ENCODE data around the gene HOXB2. TPM values are rescaled to one million over a fixed set of nuclear protein-coding genes. Genes with fewer than 3 reads are reported as not detected.

Gene HOXB2
- total RNA-seq, 1 experiment from 2014 or later, result 34.5 TPM

DNA sequence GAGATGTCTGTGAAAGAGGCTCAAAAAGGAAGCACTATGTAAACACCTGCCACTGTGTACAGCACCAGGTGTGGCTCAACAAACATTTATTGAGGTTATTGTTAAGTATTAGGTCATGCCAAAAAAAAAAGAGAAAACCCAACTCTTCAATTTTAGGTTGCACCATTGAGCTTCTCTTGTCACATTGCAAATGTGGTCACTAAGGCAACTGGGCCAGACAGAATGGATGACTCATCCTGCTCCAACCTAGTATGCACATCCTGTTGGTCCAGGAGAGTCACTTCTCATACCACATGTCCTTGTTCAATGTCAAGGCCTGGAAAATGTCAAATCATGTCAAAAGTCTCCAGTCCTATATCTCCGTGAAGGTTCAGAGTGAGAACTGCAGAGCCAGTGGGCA lies 39.1 kb downstream of the HOXB2 start:
- ChIA-PET CTCF (no interaction called here), POLR2A (ENCODE audit: low non-redundant PET) (no interaction called here)
- no TSS peak for BruUV-seq (replicated peaks)
- TF ChIP-seq EZH2 (IDR thresholded peaks at IDR 0.05; ENCODE audit: borderline replicate concordance, low read depth, low read length, poor library complexity, severe bottlenecking), result no peak
- TF ChIP-seq, protein P1, sequence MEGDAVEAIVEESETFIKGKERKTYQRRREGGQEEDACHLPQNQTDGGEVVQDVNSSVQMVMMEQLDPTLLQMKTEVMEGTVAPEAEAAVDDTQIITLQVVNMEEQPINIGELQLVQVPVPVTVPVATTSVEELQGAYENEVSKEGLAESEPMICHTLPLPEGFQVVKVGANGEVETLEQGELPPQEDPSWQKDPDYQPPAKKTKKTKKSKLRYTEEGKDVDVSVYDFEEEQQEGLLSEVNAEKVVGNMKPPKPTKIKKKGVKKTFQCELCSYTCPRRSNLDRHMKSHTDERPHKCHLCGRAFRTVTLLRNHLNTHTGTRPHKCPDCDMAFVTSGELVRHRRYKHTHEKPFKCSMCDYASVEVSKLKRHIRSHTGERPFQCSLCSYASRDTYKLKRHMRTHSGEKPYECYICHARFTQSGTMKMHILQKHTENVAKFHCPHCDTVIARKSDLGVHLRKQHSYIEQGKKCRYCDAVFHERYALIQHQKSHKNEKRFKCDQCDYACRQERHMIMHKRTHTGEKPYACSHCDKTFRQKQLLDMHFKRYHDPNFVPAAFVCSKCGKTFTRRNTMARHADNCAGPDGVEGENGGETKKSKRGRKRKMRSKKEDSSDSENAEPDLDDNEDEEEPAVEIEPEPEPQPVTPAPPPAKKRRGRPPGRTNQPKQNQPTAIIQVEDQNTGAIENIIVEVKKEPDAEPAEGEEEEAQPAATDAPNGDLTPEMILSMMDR (conservative IDR thresholded peaks at IDR 0.05; ENCODE audit: low read depth, low read length), result no peak
- Histone ChIP-seq H3K27me3 (replicated peaks; ENCODE audit: insufficient read depth, low read depth, low read length, poor library complexity) (no peaks in the 10 kb centered on the region), H3K9me3 (ENCODE audit: low read depth, low read length, poor library complexity, severe bottlenecking) (no peaks in the 10 kb centered on the region), H3K27ac (ENCODE audit: low read depth, low read length, poor library complexity, severe bottlenecking) (no peak overlapping the region), H3K36me3 (ENCODE audit: insufficient read depth, low read length, poor library complexity, severe bottlenecking) (no peaks in the 10 kb centered on the region), H3K4me3 (ENCODE audit: low read depth, low read length, poor library complexity, severe bottlenecking) (no peak overlapping the region), H3K4me1 (ENCODE audit: insufficient read depth, low read length, poor library complexity, severe bottlenecking) (no peaks in the 10 kb centered on the region)
- intact Hi-C loops (cut with micrococcal nuclease; ENCODE audit: unreplicated experiment), result no loop called here
- peak; percentile 55 for DNase-seq (ENCODE audit: low spot score)

DNA sequence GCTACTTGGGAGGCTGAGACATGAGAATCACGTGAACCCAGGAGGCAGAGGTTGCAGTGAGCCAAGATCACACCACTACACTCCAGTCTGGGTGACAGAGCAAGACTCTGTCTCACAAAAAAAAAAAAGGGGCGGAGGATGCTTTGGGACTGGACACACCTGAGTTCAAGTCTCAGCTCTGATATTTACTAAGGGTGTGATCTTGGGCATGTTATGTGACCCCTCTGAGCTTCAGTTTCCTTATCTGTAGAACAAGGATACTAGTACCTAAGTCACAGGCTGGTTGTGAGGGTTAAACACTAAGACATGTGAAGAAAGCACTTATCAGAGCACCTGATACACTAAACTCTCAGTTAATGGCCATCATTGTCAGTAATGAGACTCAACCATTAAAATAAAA lies 40.0 kb downstream of the HOXB2 start:
- ChIA-PET POLR2A (ENCODE audit: low non-redundant PET) (no interaction called here), CTCF (no interaction called here)
- H3K4me3 ChIP-seq (ENCODE audit: low read depth, low read length, poor library complexity, severe bottlenecking), result no peak overlapping the region
- no peak for DNase-seq (ENCODE audit: low spot score)
- H3K27me3 ChIP-seq (replicated peaks; ENCODE audit: insufficient read depth, low read depth, low read length, poor library complexity), result no peaks in the 10 kb centered on the region
- no peaks in the 10 kb centered on the region for H3K36me3 ChIP-seq (ENCODE audit: insufficient read depth, low read length, poor library complexity, severe bottlenecking)
- intact Hi-C loops (cut with micrococcal nuclease; ENCODE audit: unreplicated experiment), result no loop called here
- no peaks in the 10 kb centered on the region for H3K4me1 ChIP-seq (ENCODE audit: insufficient read depth, low read length, poor library complexity, severe bottlenecking)
- H3K9me3 ChIP-seq (ENCODE audit: low read depth, low read length, poor library complexity, severe bottlenecking), result no peaks in the 10 kb centered on the region
- H3K27ac ChIP-seq (ENCODE audit: low read depth, low read length, poor library complexity, severe bottlenecking), result no peak overlapping the region
- no TSS peak for BruUV-seq (replicated peaks)
- TF ChIP-seq, protein P1 (conservative IDR thresholded peaks at IDR 0.05; ENCODE audit: low read depth, low read length), result no peak
- no peak for TF ChIP-seq EZH2 (IDR thresholded peaks at IDR 0.05; ENCODE audit: borderline replicate concordance, low read depth, low read length, poor library complexity, severe bottlenecking)

DNA sequence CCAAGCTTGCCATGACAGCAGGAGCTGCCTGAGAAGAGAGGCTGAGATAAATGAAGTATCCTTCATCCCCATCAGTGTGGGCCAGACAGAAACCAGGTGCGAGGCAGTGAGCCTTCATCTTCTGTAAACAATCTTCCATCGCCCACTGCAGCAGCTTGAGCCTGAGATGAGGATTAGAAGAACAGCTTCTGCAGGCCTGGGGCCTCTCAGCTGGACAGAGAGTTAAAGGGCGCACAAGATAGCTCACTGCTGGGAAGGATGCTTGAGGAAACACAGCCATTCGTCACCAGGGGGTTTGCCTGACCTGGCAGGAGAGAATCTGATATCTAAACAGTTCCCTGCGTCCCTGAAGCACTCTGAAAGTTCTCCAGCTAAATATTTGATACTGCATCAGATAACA lies 41.2 kb downstream of the HOXB2 start:
- BruUV-seq (replicated peaks), result no TSS peak

More for the DNA sequence above, 41.2 kb downstream of the HOXB2 start:
- Histone ChIP-seq H3K4me3 (ENCODE audit: low read depth, low read length, poor library complexity, severe bottlenecking) (no peak overlapping the region), H3K36me3 (ENCODE audit: insufficient read depth, low read length, poor library complexity, severe bottlenecking) (no peaks in the 10 kb centered on the region), H3K27me3 (replicated peaks; ENCODE audit: insufficient read depth, low read depth, low read length, poor library complexity) (no peaks in the 10 kb centered on the region), H3K27ac (ENCODE audit: low read depth, low read length, poor library complexity, severe bottlenecking) (no peak overlapping the region), H3K4me1 (ENCODE audit: insufficient read depth, low read length, poor library complexity, severe bottlenecking) (no peaks in the 10 kb centered on the region), H3K9me3 (ENCODE audit: low read depth, low read length, poor library complexity, severe bottlenecking) (no peaks in the 10 kb centered on the region)
- POLR2A ChIA-PET (ENCODE audit: low non-redundant PET), result no interaction called here
- CTCF ChIA-PET, result no interaction called here
- DNase-seq (ENCODE audit: low spot score), result no peak
- intact Hi-C loops (cut with micrococcal nuclease; ENCODE audit: unreplicated experiment), result no loop called here
- TF ChIP-seq EZH2 (IDR thresholded peaks at IDR 0.05; ENCODE audit: borderline replicate concordance, low read depth, low read length, poor library complexity, severe bottlenecking), result no peak
- TF ChIP-seq, protein P1 (conservative IDR thresholded peaks at IDR 0.05; ENCODE audit: low read depth, low read length), result no peak

Data from A673 (cell line).